Stimulated activated naive CD8-positive, alpha-beta T cell treated with anti-CD3 and anti-CD28 coated beads, Interleukin-15, Interleukin-2, amounts not matched to agents 100 ng/mL and 50 ng/mL, for 24 hours (primary cell): ENCODE data around the gene FLNA.

ENCODE experiments used
- H3K27ac Mint-ChIP-seq: one replicate; pipeline ENCODE4 v1.8.0; 2021; ENCODE audit warnings: mild to moderate bottlenecking, mixed read lengths
- H3K27me3 Mint-ChIP-seq: one replicate; pipeline ENCODE4 v1.8.0; 2021; ENCODE audit warnings: mixed read lengths
- H3K36me3 Mint-ChIP-seq: one replicate; pipeline ENCODE4 v1.8.0; 2021; ENCODE audit warnings: low read depth, mixed read lengths
- H3K4me1 Mint-ChIP-seq: one replicate; pipeline ENCODE4 v1.8.0; 2021; ENCODE audit warnings: low read depth, mixed read lengths
- H3K4me3 Mint-ChIP-seq: one replicate; pipeline ENCODE4 v1.8.0; 2021; ENCODE audit warnings: mild to moderate bottlenecking, mixed read lengths
- H3K9me3 Mint-ChIP-seq: one replicate; pipeline ENCODE4 v1.8.0; 2021; ENCODE audit warnings: mixed read lengths

The FLNA gene

DNA sequence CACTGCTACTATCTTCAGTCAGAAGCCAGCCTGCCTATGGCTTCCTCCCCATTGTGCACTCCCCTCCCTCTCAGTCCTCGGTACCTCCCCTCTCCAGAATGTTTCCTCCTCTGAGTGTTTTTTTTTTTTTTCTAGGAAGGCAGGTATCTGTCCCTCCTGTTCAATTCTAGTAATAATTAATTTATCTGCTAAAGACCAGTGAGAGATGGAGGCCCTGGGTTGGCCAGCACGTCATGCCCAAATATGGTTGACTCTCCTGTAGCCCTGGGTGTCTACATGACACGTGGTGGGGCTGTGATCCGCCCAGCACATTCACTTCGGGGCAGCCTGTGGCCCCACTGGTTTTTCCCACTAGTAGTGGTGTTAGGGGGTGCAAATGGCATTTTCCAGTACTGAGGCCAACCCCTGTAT lies 1.8 kb downstream of the FLNA start:
- Mint-ChIP-seq H3K4me1 (peaks cover 18% of the 10 kb centered on the region), H3K27me3 (no peaks in the 10 kb centered on the region), H3K36me3 (peaks cover 9% of the 10 kb centered on the region), H3K4me3 (peak overlapping the region; percentile 83), H3K9me3 (no peaks in the 10 kb centered on the region), H3K27ac (peak overlapping the region; percentile 78)

DNA sequence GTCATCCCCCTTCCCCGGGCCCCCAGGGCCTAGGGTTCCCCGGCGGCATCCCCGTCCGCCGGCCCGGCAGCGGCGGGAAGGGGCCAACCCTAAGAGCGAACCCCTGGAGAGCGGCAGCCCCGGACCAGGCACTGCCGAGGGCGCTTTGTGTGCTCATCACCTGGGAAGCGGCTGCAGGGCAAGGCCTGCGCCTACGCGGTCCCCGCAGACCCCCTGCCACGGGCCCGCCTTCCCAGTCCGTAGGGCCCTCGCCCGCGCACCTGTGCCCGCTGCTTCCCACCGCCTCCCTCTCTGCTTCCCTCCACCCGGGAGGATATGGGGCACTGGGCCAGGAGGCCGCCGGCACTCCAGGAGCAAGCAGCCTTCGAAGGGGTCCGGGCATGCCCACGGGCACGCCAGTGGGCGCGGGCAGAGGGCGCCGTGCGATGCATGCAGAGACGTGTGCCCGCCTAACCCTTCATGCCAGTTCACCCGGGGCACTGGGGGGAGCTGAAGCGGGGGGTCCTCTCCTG lies 2.6 kb downstream of the FLNA start:
- H3K27ac Mint-ChIP-seq, result no peak overlapping the region
- H3K36me3 Mint-ChIP-seq, result peaks cover 9% of the 10 kb centered on the region
- no peaks in the 10 kb centered on the region for H3K9me3 Mint-ChIP-seq
- peaks cover 13% of the 10 kb centered on the region for H3K4me1 Mint-ChIP-seq
- no peaks in the 10 kb centered on the region for H3K27me3 Mint-ChIP-seq
- H3K4me3 Mint-ChIP-seq, result peak overlapping the region; percentile 83

DNA sequence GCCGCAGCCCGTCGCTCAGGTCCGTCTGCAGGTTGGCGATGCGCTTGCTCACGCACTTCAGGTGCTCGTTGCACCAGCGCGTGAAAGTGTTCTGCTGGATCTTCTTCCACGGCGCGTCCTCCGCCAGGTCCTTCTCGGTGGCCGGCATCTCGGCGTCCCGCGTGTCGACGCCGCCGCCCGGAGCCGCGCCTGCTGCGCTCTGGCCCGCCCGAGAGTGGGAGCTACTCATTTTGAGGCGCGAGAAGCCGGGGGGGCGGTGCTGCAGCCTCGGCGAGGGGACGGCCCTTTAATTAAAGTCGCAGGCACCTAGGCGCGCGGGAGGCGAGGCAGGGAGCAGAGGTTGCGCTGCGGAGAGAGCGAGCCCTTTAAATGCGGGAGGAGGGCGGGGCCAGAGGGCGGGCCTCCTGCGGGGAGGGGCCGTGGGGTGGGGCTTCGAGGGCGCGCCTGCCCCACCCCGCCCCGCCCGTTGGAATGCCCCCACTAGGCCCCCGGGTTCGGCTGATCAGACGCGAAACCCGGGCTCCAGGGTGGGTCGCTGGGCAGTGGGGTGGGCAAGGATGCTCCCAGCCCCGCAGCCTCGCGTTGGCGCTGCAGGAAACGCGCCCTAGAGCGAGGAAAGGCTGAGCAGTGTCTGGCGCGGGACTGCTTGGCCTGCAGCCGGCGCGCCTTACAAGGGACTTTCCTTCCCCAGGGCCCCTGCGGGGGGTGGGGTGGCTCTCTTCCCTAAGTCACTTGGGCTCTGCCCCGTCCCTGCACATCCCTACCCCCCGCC lies 3.2 kb downstream of the FLNA start:
- H3K4me1 Mint-ChIP-seq, result peaks cover 13% of the 10 kb centered on the region
- H3K4me3 Mint-ChIP-seq, result peak overlapping the region; percentile 83
- peak overlapping the region; percentile 65 for H3K27ac Mint-ChIP-seq
- H3K36me3 Mint-ChIP-seq, result peaks cover 9% of the 10 kb centered on the region
- H3K27me3 Mint-ChIP-seq, result no peaks in the 10 kb centered on the region
- no peaks in the 10 kb centered on the region for H3K9me3 Mint-ChIP-seq

DNA sequence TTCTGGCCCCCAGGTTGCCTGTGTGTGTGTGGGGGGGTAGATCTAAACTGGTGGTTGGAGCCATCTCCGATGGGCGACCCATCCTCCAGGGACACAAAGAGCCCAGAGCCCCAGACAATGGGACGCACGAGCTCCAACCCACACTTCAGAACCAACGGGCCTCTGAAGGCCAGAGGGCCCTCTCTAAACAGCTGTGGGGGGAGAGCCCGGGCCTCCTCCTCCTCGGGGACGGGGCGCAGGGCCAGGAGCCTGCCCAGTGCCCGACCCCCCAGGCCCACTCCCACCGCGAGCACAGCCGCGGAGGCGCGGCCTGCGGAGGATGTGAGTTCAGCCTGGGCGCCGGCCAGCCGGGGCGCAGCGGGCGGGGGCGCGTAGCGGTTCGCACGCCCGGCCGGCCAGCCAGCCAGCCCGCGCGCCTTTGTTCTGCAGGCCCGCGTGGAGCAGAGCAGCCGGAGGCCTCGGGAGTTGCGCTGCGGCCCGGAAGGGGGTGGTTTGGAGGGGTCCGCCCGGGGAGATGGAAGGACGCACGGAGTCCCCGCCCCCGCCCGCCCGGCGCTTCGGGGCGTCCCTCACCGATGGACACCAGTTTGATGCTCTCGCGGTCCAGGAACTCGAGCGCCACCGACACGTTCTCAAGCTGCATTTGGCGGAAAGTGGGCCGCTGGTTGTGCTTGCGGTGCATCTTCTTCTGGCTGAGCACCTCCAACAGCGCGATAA lies 4.0 kb downstream of the FLNA start:
- no peaks in the 10 kb centered on the region for H3K27me3 Mint-ChIP-seq
- peaks cover 9% of the 10 kb centered on the region for H3K36me3 Mint-ChIP-seq
- peaks cover 16% of the 10 kb centered on the region for H3K4me1 Mint-ChIP-seq
- H3K9me3 Mint-ChIP-seq, result no peaks in the 10 kb centered on the region
- peak overlapping the region; percentile 94 for H3K27ac Mint-ChIP-seq
- H3K4me3 Mint-ChIP-seq, result peak overlapping the region; percentile 97

DNA sequence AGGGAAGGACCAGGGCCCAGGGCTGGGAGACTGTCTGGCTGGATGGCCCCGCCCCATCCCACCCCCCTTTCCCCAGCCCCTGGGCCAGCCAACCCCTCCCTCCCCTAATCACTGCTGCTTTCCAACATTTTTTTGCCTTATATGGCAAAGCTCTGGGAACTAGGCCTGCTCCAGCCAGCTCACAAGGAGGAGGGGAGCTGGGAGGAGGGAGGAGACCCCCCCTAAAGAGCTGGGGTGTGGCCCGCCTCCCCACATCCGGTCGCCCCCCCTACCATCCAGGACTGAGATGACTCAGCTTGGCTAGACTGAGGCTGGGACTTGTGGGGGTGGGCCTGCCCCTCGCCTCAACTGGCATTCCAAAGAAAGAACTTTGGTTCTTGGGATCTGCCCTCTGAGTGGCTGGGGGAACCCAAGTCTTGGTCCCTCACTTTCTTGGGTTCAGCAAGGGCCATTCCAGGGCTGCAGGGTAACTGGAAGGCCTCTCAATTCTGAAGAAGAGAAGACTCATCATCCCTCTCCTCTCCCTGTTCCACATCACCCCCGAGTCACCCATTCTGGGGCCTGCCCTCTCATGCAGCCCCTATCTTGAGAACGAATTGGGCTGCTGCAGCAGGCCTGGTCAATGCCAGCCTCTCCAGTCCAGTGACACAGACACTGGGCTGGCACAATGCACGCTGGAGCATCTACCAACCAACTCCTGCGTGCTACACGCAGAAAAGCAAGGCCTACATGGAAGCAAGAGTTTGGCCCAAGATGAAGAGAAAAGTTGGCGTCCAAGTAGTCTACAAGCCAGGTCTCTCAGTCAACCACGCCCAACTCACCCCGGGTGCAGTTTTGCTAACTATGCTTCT lies 4.8 kb downstream of the FLNA start:
- peaks cover 12% of the 10 kb centered on the region for H3K36me3 Mint-ChIP-seq
- H3K4me1 Mint-ChIP-seq, result peaks cover 18% of the 10 kb centered on the region
- H3K27me3 Mint-ChIP-seq, result no peaks in the 10 kb centered on the region
- H3K9me3 Mint-ChIP-seq, result no peaks in the 10 kb centered on the region
- peak overlapping the region; percentile 94 for H3K27ac Mint-ChIP-seq
- peak overlapping the region; percentile 97 for H3K4me3 Mint-ChIP-seq

DNA sequence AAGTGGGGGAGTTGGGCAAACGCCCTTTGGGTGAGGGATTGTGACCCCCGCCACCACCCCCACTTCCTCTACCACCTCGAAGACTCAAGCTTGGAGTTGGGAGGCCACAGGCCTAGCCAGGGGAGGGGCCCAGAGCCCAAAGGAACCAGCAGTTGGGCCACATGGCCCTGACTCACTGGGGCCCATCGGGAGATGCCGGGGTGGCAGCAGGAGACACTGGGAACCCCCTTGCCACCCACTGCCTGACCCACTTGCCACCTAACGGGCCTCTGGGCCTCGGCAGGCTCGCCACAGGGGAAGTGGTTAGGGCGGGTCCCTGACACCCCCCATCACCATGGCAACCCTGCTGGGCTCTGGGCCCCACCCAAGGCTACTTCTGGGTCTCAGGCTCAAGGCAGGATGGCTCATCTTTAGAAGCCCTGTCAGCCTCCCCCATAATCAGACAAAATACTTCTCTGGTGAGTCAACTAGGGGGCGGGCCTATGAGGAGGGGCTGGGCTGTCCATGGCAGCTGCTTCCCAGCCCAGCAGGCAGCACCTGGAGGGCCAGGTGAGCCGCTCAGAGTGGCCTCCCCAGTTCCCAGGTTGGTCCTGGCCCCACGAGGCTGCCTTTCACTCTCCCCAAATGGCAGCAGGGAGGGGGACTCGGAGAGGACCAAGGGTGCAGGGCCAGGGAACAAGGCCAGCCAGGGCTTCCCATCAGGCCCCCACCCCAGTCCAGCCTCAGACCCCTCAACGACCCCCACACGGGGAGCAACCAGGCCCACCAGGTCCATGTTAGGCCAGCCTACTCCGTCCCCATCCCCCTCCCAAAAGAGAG lies 5.6 kb downstream of the FLNA start:
- Mint-ChIP-seq H3K27me3 (no peaks in the 10 kb centered on the region), H3K27ac (peak overlapping the region; percentile 76), H3K4me3 (peak overlapping the region; percentile 97), H3K36me3 (peaks cover 14% of the 10 kb centered on the region), H3K9me3 (no peaks in the 10 kb centered on the region), H3K4me1 (peaks cover 20% of the 10 kb centered on the region)

DNA sequence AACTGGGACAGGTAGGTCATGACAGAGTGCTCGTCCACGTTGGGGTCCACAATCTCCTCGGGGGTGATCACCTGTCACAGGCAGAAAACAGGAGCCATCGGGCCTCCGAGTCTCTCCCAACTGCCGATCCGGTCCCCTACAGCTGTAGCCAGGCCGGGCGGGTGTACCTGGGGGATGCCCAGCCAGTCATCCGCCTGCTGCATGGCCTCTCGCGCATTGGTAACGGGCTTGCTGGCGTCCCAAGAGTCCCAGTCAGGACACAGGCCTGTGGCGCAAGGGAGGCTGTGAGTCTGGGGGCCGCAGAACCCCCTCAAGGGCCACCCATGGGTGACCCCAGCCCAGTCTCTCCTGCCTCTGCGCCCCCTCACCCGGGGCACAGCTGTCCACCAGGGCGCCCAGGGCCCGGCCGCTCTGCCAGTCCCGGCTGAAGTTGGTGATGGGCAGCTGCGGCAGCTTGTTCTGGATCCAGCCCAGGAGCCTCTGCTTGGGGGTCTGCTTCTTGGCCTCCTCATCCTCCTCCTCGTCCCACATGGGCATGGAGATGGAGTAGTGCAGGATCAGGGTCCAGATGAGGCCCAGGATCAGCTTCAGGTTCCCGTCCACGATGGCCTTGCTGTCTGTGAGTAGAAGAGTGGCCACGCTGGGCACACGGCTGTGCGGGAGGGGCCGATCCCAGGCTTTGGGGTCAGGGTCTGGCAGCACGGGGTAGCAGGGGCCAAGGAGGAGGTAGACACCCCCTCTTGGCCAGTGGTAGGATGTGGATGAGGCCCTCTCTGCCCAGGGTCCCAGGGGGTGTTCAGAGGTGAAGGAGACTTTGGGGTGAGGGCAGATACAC lies 6.7 kb downstream of the FLNA start:
- H3K4me1 Mint-ChIP-seq, result peaks cover 21% of the 10 kb centered on the region
- no peaks in the 10 kb centered on the region for H3K27me3 Mint-ChIP-seq
- H3K9me3 Mint-ChIP-seq, result no peaks in the 10 kb centered on the region
- H3K27ac Mint-ChIP-seq, result peak overlapping the region; percentile 76
- H3K36me3 Mint-ChIP-seq, result peaks cover 21% of the 10 kb centered on the region
- H3K4me3 Mint-ChIP-seq, result peak overlapping the region; percentile 97

DNA sequence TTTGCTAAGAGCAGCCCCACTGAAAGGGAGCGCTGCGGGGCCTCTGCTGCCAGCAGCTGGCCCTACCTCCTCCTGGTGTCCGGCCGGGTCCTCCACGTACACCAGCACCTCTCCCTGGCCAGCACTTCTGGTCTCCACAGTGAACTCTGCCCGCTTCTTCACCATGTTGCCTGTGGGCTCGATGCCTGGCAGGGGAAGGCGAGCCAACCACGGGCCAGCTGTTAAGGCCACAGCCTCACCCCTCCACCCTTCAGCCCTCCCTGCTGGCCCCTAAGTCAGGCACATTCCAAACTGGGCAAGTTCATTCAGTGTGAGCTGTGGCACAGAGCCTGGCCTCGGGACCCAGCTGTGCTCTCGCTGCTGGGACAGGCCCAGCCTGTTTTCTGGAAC lies 7.8 kb downstream of the FLNA start:
- no peaks in the 10 kb centered on the region for H3K27me3 Mint-ChIP-seq
- H3K27ac Mint-ChIP-seq, result peak overlapping the region; percentile 26
- no peak overlapping the region for H3K4me3 Mint-ChIP-seq
- peaks cover 22% of the 10 kb centered on the region for H3K36me3 Mint-ChIP-seq
- peaks cover 16% of the 10 kb centered on the region for H3K4me1 Mint-ChIP-seq
- no peaks in the 10 kb centered on the region for H3K9me3 Mint-ChIP-seq

DNA sequence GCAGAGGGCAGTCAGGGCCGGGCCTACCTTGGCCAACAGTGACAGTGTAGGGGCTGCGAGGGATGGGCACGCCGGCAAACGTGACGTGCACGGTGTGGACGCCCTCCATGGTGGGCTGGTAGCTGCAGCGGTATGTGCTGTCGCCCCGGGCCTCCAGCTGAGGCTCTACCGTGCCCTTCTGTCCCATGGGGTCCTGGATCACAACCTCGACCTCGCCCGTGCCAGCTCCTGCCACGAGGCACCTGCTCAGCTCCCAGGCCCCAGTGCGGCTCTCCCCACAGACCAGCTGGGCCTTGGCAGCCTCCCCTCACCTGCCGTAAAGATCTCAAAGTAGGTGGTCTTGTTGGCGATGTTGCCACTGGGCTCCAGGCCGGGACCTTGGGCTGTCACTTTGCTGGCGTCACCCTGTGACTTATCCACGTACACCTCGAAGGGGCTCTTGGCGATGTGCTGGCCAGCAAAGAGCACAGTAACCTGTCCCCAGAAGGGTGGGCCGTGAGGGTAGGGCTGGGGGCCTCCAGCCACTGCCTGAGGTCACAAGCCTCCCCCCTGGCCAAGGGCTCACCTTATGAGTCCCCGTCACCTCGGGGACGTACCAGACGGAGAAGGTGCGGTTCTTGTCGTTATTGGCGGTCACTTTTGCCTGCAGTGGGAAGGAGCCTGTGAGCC lies 8.3 kb downstream of the FLNA start:
- H3K9me3 Mint-ChIP-seq, result no peaks in the 10 kb centered on the region
- H3K27ac Mint-ChIP-seq, result peak overlapping the region; percentile 40
- no peaks in the 10 kb centered on the region for H3K27me3 Mint-ChIP-seq
- H3K4me3 Mint-ChIP-seq, result no peak overlapping the region
- peaks cover 18% of the 10 kb centered on the region for H3K4me1 Mint-ChIP-seq
- H3K36me3 Mint-ChIP-seq, result peaks cover 24% of the 10 kb centered on the region

DNA sequence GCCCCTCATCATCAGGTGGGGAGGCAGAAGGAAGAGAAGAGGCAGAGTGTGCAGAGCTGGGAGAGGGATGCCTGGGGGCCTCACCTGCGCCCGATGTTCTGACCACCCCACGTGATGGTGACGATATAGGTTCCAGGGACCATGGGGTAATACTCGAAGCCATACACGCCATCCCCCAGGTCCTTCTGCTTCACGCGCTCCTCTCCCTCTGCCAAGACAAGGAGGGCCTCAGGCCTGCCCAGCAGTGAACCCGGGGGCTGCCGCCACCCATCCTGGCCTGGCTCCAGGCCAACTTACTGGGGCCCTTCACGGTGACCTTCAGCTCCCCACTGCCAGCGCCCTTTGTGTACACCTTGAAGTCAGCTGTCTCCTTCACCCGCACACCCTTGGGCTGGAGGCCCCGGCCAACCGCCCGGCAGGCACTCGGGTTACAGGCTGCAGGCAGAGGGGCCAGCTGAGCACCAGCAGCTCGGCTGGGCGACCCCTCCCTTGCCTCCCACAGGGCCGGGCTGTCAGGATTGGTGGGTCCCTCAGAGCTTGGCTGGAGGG lies 9.3 kb downstream of the FLNA start:
- peaks cover 27% of the 10 kb centered on the region for H3K36me3 Mint-ChIP-seq
- no peaks in the 10 kb centered on the region for H3K9me3 Mint-ChIP-seq
- H3K27ac Mint-ChIP-seq, result peak overlapping the region; percentile 80
- peaks cover 22% of the 10 kb centered on the region for H3K4me1 Mint-ChIP-seq
- no peaks in the 10 kb centered on the region for H3K27me3 Mint-ChIP-seq
- H3K4me3 Mint-ChIP-seq, result no peak overlapping the region

DNA sequence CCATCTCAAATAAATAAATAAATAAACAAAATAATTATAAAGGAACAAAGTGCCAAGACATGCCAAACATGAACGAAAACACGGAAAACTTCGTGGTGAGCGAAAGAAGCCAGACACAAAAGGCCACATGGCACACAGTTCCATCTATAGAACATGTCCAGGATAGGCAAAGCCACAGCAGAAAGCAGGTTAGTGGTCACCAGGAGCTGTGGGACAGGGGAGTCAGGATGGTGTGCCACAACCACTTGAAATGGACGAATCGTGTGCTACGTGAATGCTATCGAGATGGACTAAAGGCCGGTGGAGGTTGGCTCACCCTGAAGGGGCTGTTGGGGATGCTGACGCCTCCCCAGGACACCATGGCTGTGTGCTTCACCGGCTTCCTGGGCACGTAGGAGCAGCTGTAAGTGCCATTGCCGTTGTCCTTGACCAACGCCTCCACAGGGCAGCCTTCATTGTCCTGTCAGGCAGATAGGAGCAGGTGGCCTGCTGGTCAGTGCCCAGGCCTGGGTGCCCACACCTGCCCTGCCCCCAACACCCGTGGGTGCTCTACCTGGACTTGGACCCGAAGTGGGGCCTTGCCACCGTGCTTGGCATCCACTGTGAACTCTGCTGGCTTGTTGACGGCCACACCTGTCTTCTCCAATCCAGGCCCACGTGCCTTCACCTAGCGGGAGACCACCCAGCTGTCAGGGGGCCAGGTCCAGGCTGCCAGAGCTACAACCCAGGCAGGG lies 10.6 kb downstream of the FLNA start:
- no peak overlapping the region for H3K4me3 Mint-ChIP-seq

DNA sequence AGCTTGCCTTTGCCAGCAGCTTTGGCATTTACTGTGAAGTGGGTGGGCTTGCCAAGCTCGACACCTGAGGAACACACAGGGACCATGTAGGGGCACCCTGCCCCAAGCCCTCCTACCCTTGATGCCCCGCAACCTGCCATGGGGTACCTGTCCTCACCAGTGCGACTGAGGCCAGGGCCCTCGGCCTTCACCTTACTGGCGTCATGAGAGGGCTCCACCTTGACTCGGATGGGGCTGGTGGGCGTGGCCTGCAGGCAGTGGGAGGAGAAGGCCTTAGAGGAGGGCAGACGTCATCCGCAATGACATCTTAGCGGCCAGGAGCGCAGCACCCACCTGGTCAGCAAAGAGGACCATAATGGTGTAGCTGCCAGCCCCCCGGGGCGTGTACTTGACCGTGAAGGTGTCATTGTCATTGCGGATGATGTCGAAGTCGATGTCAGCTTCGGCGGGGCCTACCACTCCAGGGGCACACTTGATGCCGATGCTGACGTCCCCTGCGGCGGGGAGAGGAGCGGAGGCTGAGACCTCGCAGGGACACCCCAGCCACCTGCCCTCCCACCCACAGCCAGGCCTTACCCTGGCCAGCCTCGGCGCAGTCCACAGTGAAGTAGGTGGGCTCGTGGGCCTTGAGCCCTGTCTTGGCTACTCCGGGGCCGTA lies 12.2 kb downstream of the FLNA start:
- Mint-ChIP-seq H3K27ac (no peak overlapping the region), H3K9me3 (no peaks in the 10 kb centered on the region), H3K4me3 (no peak overlapping the region), H3K36me3 (peaks cover 32% of the 10 kb centered on the region), H3K27me3 (no peaks in the 10 kb centered on the region), H3K4me1 (peaks cover 31% of the 10 kb centered on the region)

More for the DNA sequence above, 10.6 kb downstream of the FLNA start:
- Mint-ChIP-seq H3K9me3 (no peaks in the 10 kb centered on the region), H3K27me3 (no peaks in the 10 kb centered on the region), H3K4me1 (peaks cover 25% of the 10 kb centered on the region), H3K27ac (peak overlapping the region; percentile 31), H3K36me3 (peaks cover 25% of the 10 kb centered on the region)
